K562 (cell line): ENCODE data around the gene POMP. TPM values are rescaled to one million over a fixed set of nuclear protein-coding genes. Genes with fewer than 3 reads are reported as not detected.

Experiments
- EGR1 ChIP-seq: fragments of 450-650 bp; conservative IDR thresholded peaks from 2 replicates; pipeline ENCODE4 v1.6.1; 2017; ENCODE audit warnings: mild to moderate bottlenecking
- ELF4 ChIP-seq: fragments of 450-650 bp; formaldehyde crosslinking; IDR thresholded peaks from 2 replicates; pipeline ENCODE4 v1.4.0; 2022; ENCODE audit warnings: missing genetic modification characterization
- FOXA3 ChIP-seq, 2 experiments: fragments of 450-650 bp in 1 of 2; sonication (generic) in 1 of 2; formaldehyde crosslinking; IDR thresholded peaks in 1 of 2; conservative IDR thresholded peaks in 1 of 2; 2 replicates each; pipeline versions ENCODE4 v1.4.0 to v1.8.0; 2020 to 2022; ENCODE audit warnings: mild to moderate bottlenecking in 2 of 2, missing genetic modification reagents in 1 of 2
- HDAC1 ChIP-seq, 2 experiments: fragments of 450-650 bp; IDR thresholded peaks; 2 replicates each; pipeline ENCODE4 v1.6.1; 2016 to 2017; ENCODE audit warnings: inconsistent platforms in 1 of 2, mild to moderate bottlenecking in 1 of 2, moderate library complexity in 1 of 2
- NCOR1 ChIP-seq: fragments of 450-650 bp; IDR thresholded peaks from 2 replicates; pipeline ENCODE4 v1.6.1; 2016; ENCODE audit warnings: mild to moderate bottlenecking, moderate library complexity
- SMARCA4 ChIP-seq: fragments of 450-650 bp; IDR thresholded peaks from 2 replicates; pipeline ENCODE4 v1.6.1; 2016
- TBL1XR1 ChIP-seq, 2 experiments: IDR thresholded peaks; 2 replicates each; pipeline ENCODE4 v1.6.1; 2012; ENCODE audit warnings: improper control_type of control experiment in 2 of 2, low read length in 2 of 2, mild to moderate bottlenecking in 1 of 2
- THRB ChIP-seq: fragments of 450-650 bp; formaldehyde crosslinking; conservative IDR thresholded peaks from 2 replicates; pipeline ENCODE4 v1.4.0; 2022; ENCODE audit warnings: mild to moderate bottlenecking, missing genetic modification characterization
- ZBTB40 ChIP-seq, 2 experiments: fragments of 450-650 bp in 1 of 2; sonication (generic) in 1 of 2; formaldehyde crosslinking in 1 of 2; IDR thresholded peaks; 2 replicates each; pipeline versions ENCODE4 v1.7.1 to v1.9.0; 2016 to 2022; ENCODE audit warnings: inconsistent platforms in 1 of 2, mild to moderate bottlenecking in 1 of 2, missing genetic modification reagents in 1 of 2
- ZHX1 ChIP-seq: fragments of 150-350 bp; conservative IDR thresholded peaks from 2 replicates; pipeline ENCODE4 v1.6.1; 2014; ENCODE audit warnings: low read length
- polyA plus RNA-seq, 8 experiments: library from polyadenylated mRNA; depleted of rRNA in 4 of 8; stranded (reverse) in 5 of 8; unstranded in 3 of 8; fragments of >200 nt; fragmentation: Nextera tagmentation in 2 of 8; fragmentation: Illumina TruSeq in 1 of 8; extraction: Ambion mirVana in 2 of 8; extraction: Trizol in 1 of 8; gene quantifications; 2 replicates each; pipeline versions ENCODE4 v1.2.1 to v1.2.3, GENCODE V29; 2011 to 2014; ENCODE audit warnings: inconsistent platforms in 1 of 8, missing spikeins in 1 of 8
- total RNA-seq, 7 experiments: library from RNA; depleted of rRNA in 6 of 7; stranded (reverse); fragments of >200 nt in 6 of 7; fragmentation: Illumina TruSeq in 2 of 7; extraction: Trizol in 2 of 7; gene quantifications; 2 replicates each; pipeline versions ENCODE4 v1.2.1 to v1.2.3, GENCODE V29; 2011 to 2021; ENCODE audit warnings: low replicate concordance in 1 of 7
- TF ChIP-seq, protein P1 (sequence below): fragments of 250-450 bp; sonication (Bioruptor Pico); IDR thresholded peaks from 2 replicates; pipeline ENCODE4 v1.9.0; 2021; ENCODE audit warnings: mild to moderate bottlenecking, inconsistent platforms

Gene POMP
- total and polyA plus RNA-seq, 9 of the 15 experiments (the other 6 are each of a cell fraction or from before 2014, with no cell fraction given) = 69.2 to 647 (median 118) TPM

- no peak for TF ChIP-seq ZBTB40 (IDR thresholded peaks at IDR 0.05)
- TF ChIP-seq ZBTB40 (CRISPR knock-in tag; IDR thresholded peaks at IDR 0.05) = no peak
- TF ChIP-seq HDAC1 (IDR thresholded peaks at IDR 0.05) = no peak
- TF ChIP-seq EGR1 = no peak
- no peak for TF ChIP-seq ZHX1
- TF ChIP-seq TBL1XR1 (IDR thresholded peaks at IDR 0.05; ENCODE audit: low read length in 2 of 2) = no peak
- no peak for TF ChIP-seq THRB (CRISPR knock-in tag)
- TF ChIP-seq, protein P1, sequence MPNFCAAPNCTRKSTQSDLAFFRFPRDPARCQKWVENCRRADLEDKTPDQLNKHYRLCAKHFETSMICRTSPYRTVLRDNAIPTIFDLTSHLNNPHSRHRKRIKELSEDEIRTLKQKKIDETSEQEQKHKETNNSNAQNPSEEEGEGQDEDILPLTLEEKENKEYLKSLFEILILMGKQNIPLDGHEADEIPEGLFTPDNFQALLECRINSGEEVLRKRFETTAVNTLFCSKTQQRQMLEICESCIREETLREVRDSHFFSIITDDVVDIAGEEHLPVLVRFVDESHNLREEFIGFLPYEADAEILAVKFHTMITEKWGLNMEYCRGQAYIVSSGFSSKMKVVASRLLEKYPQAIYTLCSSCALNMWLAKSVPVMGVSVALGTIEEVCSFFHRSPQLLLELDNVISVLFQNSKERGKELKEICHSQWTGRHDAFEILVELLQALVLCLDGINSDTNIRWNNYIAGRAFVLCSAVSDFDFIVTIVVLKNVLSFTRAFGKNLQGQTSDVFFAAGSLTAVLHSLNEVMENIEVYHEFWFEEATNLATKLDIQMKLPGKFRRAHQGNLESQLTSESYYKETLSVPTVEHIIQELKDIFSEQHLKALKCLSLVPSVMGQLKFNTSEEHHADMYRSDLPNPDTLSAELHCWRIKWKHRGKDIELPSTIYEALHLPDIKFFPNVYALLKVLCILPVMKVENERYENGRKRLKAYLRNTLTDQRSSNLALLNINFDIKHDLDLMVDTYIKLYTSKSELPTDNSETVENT (CRISPR knock-in tag) = no peak
- no peak for TF ChIP-seq NCOR1
- TF ChIP-seq SMARCA4 = 0 out of 2 replicates have a peak, but pooled peaks have one; percentile 20
- TF ChIP-seq FOXA3 (CRISPR knock-in tag; conservative IDR thresholded peaks at IDR 0.05 in 1 of 2, IDR thresholded peaks at IDR 0.05 in 1 of 2) = no peak
- no peak for TF ChIP-seq ELF4 (CRISPR knock-in tag)
These were observed 48.9 kb downstream of the POMP start (continued) for GRCh38 chr13:28707629-28708427.
